Vagina (tissue), 2 donors: ENCODE results near the gene SLC10A3. TPM values are rescaled to one million over a fixed set of nuclear protein-coding genes. Genes with fewer than 3 reads are reported as not detected.

Source experiments
- DNase-seq, 2 donors: peaks; one replicate each; pipeline ENCODE4 v3.0.0-alpha.2; 2017; ENCODE audit errors: extremely low spot score in 2 of 2
- H3K27ac ChIP-seq: fragments of 200-600 bp; sonication (generic); one replicate; pipeline ENCODE4 v1.5.1; 2019
- H3K27me3 ChIP-seq: fragments of 200-600 bp; sonication (generic); one replicate; pipeline ENCODE4 v1.5.1; 2019
- H3K36me3 ChIP-seq, 2 donors: fragments of 200-600 bp; sonication (generic); one replicate each; pipeline ENCODE4 v1.5.1; 2017 to 2019
- H3K4me1 ChIP-seq: fragments of 200-600 bp; sonication (generic); one replicate; pipeline ENCODE4 v1.5.1; 2019
- H3K4me3 ChIP-seq, 2 donors: fragments of 200-600 bp; sonication (generic); 1 replicate in 1 of 2; 2 replicates in 1 of 2; pipeline ENCODE4 v1.5.1; 2016 to 2019
- H3K9me3 ChIP-seq: fragments of 200-600 bp; sonication (generic); one replicate; pipeline ENCODE4 v1.5.1; 2019
- POLR2A ChIP-seq, 2 donors: fragments of 450-650 bp; IDR thresholded peaks; one replicate each; pipeline ENCODE4 v1.6.1; 2017; ENCODE audit warnings: antibody characterized with exemption in 2 of 2, mild to moderate bottlenecking in 2 of 2, moderate library complexity in 2 of 2
- POLR2AphosphoS5 ChIP-seq, 2 donors: sonication (generic); formaldehyde crosslinking; IDR thresholded peaks; one replicate each; pipeline ENCODE4 v1.9.0; 2017; ENCODE audit warnings: antibody characterized with exemption in 2 of 2, mild to moderate bottlenecking in 2 of 2, low read depth in 1 of 2; ENCODE audit not compliant: insufficient read depth in 1 of 2
- intact Hi-C: fragments of 100-400 bp; cut with DNase I; formaldehyde crosslinking; loops from one replicate; pipeline ENCODE4 v1.15.1; 2023
- total RNA-seq: library from RNA; depleted of rRNA; stranded (reverse); fragments of >200 nt; gene quantifications from one replicate; pipeline ENCODE4 v1.2.3, GENCODE V29; 2016
- TF ChIP-seq, protein P1 (sequence below), 3 experiments: fragments of 450-650 bp in 2 of 3; fragments of 200-600 bp in 1 of 3; sonication (generic) in 1 of 3; IDR thresholded peaks; one replicate each; pipeline ENCODE4 v1.5.1; 2017 to 2019; ENCODE audit warnings: antibody characterized with exemption in 3 of 3, mild to moderate bottlenecking in 2 of 3, moderate library complexity in 2 of 3

Gene SLC10A3
- total RNA-seq, 1 donor from 2014 or later = 28.2 TPM

- DNase-seq = no peak
- no peak for TF ChIP-seq POLR2A (IDR thresholded peaks at IDR 0.05)
- TF ChIP-seq POLR2AphosphoS5 (IDR thresholded peaks at IDR 0.05; ENCODE audit: insufficient read depth in 1 of 2, low read depth in 1 of 2) = no peak
- TF ChIP-seq, protein P1, sequence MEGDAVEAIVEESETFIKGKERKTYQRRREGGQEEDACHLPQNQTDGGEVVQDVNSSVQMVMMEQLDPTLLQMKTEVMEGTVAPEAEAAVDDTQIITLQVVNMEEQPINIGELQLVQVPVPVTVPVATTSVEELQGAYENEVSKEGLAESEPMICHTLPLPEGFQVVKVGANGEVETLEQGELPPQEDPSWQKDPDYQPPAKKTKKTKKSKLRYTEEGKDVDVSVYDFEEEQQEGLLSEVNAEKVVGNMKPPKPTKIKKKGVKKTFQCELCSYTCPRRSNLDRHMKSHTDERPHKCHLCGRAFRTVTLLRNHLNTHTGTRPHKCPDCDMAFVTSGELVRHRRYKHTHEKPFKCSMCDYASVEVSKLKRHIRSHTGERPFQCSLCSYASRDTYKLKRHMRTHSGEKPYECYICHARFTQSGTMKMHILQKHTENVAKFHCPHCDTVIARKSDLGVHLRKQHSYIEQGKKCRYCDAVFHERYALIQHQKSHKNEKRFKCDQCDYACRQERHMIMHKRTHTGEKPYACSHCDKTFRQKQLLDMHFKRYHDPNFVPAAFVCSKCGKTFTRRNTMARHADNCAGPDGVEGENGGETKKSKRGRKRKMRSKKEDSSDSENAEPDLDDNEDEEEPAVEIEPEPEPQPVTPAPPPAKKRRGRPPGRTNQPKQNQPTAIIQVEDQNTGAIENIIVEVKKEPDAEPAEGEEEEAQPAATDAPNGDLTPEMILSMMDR (IDR thresholded peaks at IDR 0.05) = no peak
- Histone ChIP-seq H3K4me1 (peaks cover 17% of the 10 kb centered on the region), H3K27me3 (no peaks in the 10 kb centered on the region), H3K27ac (peak overlapping the region; percentile 78), H3K36me3 (no peaks in the 10 kb centered on the region), H3K4me3 (peak overlapping the region; percentile 60 to 69), H3K9me3 (no peaks in the 10 kb centered on the region)
- intact Hi-C loops = no loop called here
These were observed 32.8 kb downstream of the SLC10A3 start for GRCh38 chrX:154457491-154458115.

- no peak overlapping the region for H3K27ac ChIP-seq
- H3K4me3 ChIP-seq = no peak overlapping the region
- H3K4me1 ChIP-seq = no peaks in the 10 kb centered on the region
- no peaks in the 10 kb centered on the region for H3K9me3 ChIP-seq
- no peaks in the 10 kb centered on the region for H3K27me3 ChIP-seq
- TF ChIP-seq, protein P1 (IDR thresholded peaks at IDR 0.05) = no peak
- TF ChIP-seq POLR2A (IDR thresholded peaks at IDR 0.05) (no peak), POLR2AphosphoS5 (IDR thresholded peaks at IDR 0.05; ENCODE audit: insufficient read depth in 1 of 2, low read depth in 1 of 2) (no peak)
- DNase-seq = no peak
- H3K36me3 ChIP-seq = no peaks in the 10 kb centered on the region
- intact Hi-C loops = no loop called here
These were observed 37.6 kb downstream of the SLC10A3 start for GRCh38 chrX:154452823-154453222.

GRCh38 chrX:154450312-154450711, 40.1 kb downstream of the SLC10A3 start:
- Histone ChIP-seq H3K4me1 (peaks cover 4% of the 10 kb centered on the region), H3K9me3 (no peaks in the 10 kb centered on the region), H3K27ac (no peak overlapping the region), H3K4me3 (no peak overlapping the region), H3K36me3 (no peaks in the 10 kb centered on the region), H3K27me3 (no peaks in the 10 kb centered on the region)
- TF ChIP-seq POLR2A (IDR thresholded peaks at IDR 0.05) (no peak), POLR2AphosphoS5 (IDR thresholded peaks at IDR 0.05; ENCODE audit: insufficient read depth in 1 of 2, low read depth in 1 of 2) (no peak)
- TF ChIP-seq, protein P1 (IDR thresholded peaks at IDR 0.05) = no peak
- DNase-seq = no peak
- intact Hi-C loops = no loop called here

GRCh38 chrX:154449618-154450017, 40.8 kb downstream of the SLC10A3 start:
- no peaks in the 10 kb centered on the region for H3K36me3 ChIP-seq
- no peak overlapping the region for H3K4me3 ChIP-seq
- H3K27ac ChIP-seq = no peak overlapping the region
- DNase-seq = no peak
- intact Hi-C loops = no loop called here
- no peaks in the 10 kb centered on the region for H3K9me3 ChIP-seq
- TF ChIP-seq POLR2AphosphoS5 (IDR thresholded peaks at IDR 0.05; ENCODE audit: insufficient read depth in 1 of 2, low read depth in 1 of 2) = no peak
- TF ChIP-seq, protein P1 (IDR thresholded peaks at IDR 0.05) = no peak
- TF ChIP-seq POLR2A (IDR thresholded peaks at IDR 0.05) = no peak
- H3K4me1 ChIP-seq = peaks cover 11% of the 10 kb centered on the region
- H3K27me3 ChIP-seq = no peaks in the 10 kb centered on the region

GRCh38 chrX:154448484-154448883, 41.9 kb downstream of the SLC10A3 start:
- H3K9me3 ChIP-seq = no peaks in the 10 kb centered on the region
- intact Hi-C loops = no loop called here
- no peaks in the 10 kb centered on the region for H3K36me3 ChIP-seq
- no peak for DNase-seq
- peaks cover 17% of the 10 kb centered on the region for H3K4me1 ChIP-seq
- TF ChIP-seq POLR2AphosphoS5 (IDR thresholded peaks at IDR 0.05; ENCODE audit: insufficient read depth in 1 of 2, low read depth in 1 of 2) = no peak
- TF ChIP-seq POLR2A (IDR thresholded peaks at IDR 0.05) = no peak
- TF ChIP-seq, protein P1 (IDR thresholded peaks at IDR 0.05) = no peak
- no peak overlapping the region for H3K4me3 ChIP-seq
- H3K27ac ChIP-seq = no peak overlapping the region
- H3K27me3 ChIP-seq = no peaks in the 10 kb centered on the region
